Right renal cortex interstitium (tissue), 3 donors: ENCODE data around the gene KRT85. TPM values are rescaled to one million over a fixed set of nuclear protein-coding genes. Genes with fewer than 3 reads are reported as not detected.
"Not testable (repeated sequence)": the region's sequence is repeated elsewhere in the genome, so short reads cannot be mapped to it uniquely, and the experiment has no call there.

ENCODE experiments used
- DNase-seq, 3 donors: peaks; one replicate each; pipeline ENCODE4 v3.0.0-alpha.2; 2013; ENCODE audit warnings: low read depth in 3 of 3, low spot score in 2 of 3
- polyA plus RNA-seq, 3 donors: library from polyadenylated mRNA; unstranded; fragments of 120-200 nt; gene quantifications; one replicate each; pipeline ENCODE4 v1.2.1, GENCODE V29; 2013; ENCODE audit not compliant: insufficient read length in 3 of 3

KRT85 gene
- polyA plus RNA-seq, 3 donors, result not detected

DNA sequence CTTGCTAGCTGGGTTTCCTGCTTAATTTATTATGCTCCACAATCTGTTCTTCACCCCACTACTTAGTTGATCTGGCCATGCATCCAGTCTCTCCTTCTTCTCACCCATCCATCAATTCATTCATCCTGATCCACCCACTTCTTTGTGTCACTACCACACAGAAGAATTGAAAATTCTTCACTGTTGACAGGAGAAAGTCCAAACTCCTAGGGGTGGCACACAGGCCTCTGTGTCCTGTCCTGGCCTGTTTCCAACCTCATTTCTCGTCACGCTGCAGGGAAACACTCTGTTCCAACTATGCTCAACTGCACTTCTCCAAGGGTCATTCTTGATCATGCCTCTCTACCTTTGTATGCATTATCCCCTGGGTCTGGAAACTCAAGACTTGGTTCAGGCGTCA, 35.4 kb downstream of the KRT85 start:
- DNase-seq, result no peak

- no peak for DNase-seq
Observed at GRCh38 chr12:52331039-52331438, 36.2 kb downstream of the KRT85 start.

DNA sequence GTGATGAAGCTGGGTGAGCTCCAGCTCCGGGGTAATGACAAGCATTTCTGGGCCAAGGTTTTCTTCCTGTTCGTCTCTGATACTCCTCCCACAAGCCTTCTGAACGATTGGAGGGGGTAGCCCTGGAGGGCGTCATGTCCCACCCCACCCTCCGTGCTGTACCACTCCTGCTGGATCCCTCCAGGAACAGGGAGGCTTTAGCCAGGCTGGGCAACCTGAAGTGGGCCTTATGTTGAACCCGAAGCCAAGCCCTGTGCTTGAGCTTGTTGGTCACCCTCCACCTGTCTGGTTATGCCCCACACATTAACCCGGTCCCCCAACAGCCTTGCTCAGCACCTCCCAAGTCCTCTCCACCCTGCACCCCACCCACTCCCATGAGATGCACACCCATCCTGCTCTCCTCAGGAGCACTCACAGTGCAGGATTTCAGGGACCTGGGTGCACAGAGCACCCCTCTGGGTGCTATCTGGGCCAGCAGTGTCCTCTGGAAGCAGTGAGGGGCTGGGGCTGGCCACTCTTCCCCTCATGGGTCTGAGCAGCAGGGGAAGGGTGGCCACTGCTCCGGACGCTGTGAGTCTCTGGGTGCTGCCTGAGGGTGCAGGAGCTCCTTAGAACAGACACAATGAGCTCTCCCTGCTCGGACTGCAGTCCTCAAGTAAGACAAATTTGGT, 39.3 kb downstream of the KRT85 start:
- no peak for DNase-seq

DNA sequence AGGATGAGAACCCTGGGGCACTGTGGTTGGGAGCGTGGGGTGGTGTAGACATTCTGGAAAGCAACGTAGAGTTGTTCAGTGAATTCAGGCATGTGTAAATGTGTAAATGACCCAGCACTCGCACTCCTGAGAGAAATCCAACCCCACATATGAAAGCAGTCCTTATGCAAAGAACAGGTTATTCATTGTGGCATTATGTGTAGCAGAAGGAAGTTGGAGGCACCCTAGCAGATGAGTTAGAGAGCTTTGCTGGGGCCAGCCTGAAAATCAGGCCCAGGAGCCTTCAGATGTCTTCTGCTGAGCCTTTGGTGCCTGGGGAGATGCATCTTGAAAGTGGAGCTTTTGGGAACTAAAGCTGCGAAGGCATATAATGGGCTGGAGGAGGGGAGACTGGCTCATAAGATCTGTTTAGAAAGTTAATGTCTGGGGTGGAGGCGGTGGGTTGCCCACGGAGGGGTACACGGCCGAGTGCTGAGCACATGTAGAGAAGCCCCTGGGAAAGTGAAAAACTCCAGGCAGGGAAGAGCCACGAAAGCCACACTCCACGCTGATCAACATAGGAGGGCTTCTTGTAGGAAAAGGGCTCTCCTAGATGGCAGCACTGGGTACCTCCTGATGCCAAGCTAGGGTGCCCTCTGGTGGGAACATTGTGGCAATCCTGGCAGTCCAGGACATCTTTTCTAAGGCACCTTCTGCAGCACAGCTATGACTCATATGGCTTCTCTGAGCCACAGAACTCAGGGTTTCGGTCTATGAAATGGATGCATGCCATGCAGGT, 40.0 kb downstream of the KRT85 start:
- DNase-seq, result peak; percentile 27 to 56 (median 51)

DNA sequence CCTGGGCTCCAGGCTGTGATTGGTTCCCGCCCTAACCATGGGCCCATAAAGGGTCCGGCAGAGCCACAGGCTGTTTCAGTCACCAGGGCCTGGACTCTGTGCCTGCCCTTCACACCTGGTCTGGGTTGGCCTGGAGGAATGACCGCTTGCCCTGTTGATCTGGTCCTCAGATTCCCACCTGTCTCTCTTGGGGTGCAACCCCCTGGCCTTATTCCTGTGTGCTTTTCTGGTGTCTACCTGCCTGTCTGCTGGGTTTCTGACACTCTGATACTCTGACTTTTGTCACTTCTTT, 43.2 kb downstream of the KRT85 start:
- DNase-seq, result no peak

DNA sequence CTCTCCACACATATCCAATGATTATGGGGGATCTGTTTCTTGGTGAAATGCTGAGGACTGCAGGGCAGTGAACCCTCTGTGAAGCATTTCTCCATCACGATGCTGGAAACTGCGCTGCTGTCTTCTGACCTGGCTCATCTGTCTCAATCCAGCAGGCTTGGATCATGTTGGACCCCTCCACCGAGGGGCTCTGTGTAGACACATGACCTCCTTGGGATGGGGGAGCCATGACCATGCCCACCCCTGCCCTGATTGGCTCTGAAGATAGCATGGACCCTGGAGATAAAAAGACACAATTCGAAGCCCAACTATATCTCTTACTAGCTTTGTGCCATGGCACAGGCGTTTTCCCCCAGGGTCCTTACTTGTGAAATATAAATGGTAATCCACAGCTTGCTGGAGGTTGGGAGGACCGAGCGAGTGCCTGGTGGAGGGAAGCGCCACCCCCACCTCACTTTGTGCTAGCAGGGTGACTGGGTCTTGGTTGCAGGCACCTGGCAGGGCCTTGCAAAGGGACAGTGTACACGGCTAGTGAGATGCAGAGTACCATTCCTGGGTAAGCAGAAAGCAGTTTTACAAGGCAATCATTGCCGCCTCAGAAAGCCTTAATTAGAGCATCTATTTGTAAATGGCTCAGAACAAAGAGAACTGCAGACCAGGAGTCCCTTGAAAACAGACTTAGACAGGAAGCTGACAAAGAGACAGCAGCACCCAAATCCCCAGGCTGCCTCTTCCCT, 43.7 kb downstream of the KRT85 start:
- DNase-seq, result no peak

- no peak for DNase-seq
Observed at GRCh38 chr12:52323001-52323400, 44.3 kb downstream of the KRT85 start.

DNA sequence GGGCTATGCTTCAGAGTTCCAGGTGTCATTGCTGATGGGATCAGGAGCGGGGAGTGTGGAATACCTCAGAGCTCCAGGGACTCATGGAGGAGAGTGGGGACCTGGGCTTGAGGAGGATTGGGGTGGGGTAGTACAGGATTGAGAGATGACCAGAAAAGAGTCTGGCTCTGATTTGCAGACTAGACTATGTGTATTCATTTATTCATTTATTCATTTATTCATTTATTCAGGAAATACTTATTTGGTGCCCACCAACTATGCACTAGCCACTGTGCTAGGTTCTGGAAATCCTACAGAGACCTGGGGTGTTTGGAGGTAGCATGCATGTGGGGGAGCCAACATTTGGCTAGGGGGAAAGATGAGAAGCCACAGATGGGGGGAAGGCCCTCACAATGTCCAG, 45.2 kb downstream of the KRT85 start:
- no peak for DNase-seq

DNA sequence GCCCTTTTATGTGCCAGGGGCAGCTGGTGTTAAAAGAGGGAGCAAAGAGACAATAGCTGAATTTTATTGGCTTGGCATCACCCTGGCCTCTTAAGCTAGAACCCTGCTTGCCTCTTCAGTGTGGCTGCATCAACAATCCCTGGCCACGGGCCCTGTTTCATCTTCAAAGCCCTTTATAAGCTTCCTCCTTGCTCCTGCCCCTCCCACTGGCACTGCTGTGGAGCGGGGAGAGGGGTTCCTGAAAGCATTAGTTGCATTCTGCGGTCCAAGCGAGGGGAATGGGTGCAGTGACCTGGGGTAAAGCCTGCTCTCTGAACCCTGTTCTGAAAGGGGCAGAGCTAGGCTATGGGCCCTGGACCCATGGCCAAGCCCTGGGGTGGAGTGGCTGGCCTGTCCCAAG, 45.9 kb downstream of the KRT85 start:
- DNase-seq, result no peak

- DNase-seq, result no peak
Observed at GRCh38 chr12:52320784-52321400, 46.4 kb downstream of the KRT85 start, which contains the start of gene KRT83. KRT83 (minus strand) TSS chr12:52321398; CDS start chr12:52321335, 63 bp downstream.

- DNase-seq, result no peak
Observed at GRCh38 chr12:52319097-52319496, 48.2 kb downstream of the KRT85 start.

DNA sequence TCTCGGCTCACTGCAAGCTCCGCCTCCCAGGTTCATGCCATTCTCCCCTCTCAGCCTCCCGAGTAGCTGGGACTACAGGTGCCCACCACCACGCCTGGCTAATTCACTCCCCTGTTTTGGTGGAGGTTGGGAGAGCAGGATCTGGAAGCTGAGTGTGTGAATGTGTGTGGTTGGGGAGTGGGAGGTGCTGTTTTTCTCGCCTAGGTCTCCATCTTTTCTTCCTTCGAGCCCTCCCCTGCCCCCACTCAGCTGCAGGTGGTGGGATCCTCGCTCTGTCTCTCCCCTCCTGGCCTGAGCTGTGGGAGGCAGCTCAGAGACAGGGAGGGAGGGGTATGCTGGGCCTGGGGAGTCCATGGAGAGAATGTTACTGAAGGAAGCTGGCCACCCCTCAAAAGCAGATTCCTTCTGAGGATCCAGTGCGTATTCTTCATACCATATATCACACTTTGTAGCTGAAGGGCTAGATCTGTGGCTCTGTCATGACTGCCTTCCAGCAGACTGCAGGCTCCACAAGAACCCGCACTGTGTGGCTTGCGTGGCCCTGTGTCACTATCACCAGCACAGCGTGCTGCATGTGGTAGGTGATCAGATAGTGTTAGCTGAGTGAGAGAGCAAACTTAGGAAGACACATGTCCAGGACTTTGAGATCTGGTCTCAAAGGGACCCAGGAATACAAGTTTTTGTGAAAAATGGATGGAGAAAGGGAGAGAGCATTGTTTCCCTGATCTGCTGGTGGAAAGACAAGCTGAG, 48.9 kb downstream of the KRT85 start:
- no peak for DNase-seq

GRCh38 chr12:52317468-52318052, 49.7 kb downstream of the KRT85 start:
- DNase-seq, result no peak

- DNase-seq, result no peak
Observed at GRCh38 chr12:52316701-52317100, 50.6 kb downstream of the KRT85 start.

GRCh38 chr12:52316290-52316689, 51.0 kb downstream of the KRT85 start:
- DNase-seq, result no peak

- DNase-seq, result not testable (repeated sequence)
Observed at GRCh38 chr12:52315721-52316120, 51.6 kb downstream of the KRT85 start.

- DNase-seq, result no peak
Observed at GRCh38 chr12:52314511-52314910, 52.8 kb downstream of the KRT85 start.

- no peak for DNase-seq
Observed at GRCh38 chr12:52313926-52314325, 53.4 kb downstream of the KRT85 start.

DNA sequence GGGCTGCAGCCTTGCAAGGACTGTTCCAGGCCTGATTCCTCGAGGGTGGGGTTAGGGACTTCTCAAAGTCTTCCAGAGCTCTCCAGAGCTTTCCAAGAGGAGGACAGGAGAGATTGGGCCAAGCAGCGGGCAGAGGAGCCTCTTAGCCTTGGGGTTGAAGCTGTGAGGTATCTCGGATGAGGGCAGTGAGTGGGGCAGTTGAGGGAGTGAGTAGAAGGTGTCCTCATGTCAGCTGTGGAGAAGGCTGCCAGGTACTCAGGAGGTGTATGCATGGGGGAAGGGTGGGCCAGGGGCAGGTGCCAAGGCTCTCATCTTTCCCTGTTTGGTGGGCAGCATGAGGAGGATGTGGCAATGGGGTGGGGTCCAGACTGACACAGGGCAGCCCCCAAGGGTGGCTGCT, 53.8 kb downstream of the KRT85 start:
- DNase-seq, result no peak

GRCh38 chr12:52312086-52312485, 55.2 kb downstream of the KRT85 start:
- no peak for DNase-seq
